ENCODE measurements around the gene PTCHD4.

The PTCHD4 gene

DNA sequence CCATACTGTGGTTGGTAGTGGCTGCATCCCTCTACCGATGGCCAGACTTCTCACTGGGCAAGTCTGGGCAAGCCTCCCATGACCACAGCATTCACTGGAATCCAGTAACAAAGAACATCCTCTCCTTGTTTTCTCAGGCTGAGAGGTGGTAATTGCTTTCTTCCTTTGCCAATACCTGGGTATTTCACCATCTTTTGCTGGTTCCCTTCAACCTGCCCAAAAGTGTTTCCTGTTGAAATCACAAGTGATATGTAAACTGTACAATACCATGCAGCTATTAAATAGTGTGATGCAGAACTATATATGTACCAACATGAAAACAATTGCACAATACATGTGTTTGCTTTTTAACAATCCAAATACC, at the start of gene PTCHD4:
PTCHD4 (minus strand) TSS at position 55 of the 364 bp plus-strand sequence. CDS start 42,240 bp downstream, outside the sequence.
- TF ChIP-seq, protein P1, sequence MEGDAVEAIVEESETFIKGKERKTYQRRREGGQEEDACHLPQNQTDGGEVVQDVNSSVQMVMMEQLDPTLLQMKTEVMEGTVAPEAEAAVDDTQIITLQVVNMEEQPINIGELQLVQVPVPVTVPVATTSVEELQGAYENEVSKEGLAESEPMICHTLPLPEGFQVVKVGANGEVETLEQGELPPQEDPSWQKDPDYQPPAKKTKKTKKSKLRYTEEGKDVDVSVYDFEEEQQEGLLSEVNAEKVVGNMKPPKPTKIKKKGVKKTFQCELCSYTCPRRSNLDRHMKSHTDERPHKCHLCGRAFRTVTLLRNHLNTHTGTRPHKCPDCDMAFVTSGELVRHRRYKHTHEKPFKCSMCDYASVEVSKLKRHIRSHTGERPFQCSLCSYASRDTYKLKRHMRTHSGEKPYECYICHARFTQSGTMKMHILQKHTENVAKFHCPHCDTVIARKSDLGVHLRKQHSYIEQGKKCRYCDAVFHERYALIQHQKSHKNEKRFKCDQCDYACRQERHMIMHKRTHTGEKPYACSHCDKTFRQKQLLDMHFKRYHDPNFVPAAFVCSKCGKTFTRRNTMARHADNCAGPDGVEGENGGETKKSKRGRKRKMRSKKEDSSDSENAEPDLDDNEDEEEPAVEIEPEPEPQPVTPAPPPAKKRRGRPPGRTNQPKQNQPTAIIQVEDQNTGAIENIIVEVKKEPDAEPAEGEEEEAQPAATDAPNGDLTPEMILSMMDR (conservative IDR thresholded peaks at IDR 0.05; ENCODE audit: low read depth), result no peak
- peak within 1 kb of the TSS; percentile 71; the same call in 1 of the 2 replicates for H3K27ac ChIP-seq
- CTCF ChIA-PET, result no interaction called here

DNA sequence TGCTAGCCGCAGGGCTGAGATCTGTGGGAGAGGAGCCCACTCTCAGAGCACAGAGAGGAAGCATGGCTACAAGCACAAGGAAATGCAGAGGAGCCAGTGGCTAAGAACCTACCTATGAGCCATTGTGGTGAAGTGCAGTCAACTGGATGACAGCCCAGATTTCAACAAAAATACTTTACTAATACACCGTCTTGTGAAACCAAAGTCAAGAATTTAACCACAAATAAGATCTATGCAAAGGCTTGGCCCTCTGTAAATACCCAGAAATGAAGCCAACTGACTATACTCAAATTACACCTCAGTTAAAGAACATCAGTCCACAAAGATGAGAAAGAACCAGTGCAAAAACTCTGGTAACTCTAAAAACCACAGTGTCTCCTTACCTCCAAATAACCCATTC, 40.1 kb upstream of the PTCHD4 start:
- peak; percentile 1 for DNase-seq (ENCODE audit: low spot score)
- peak overlapping the region; percentile 53 for H3K27ac ChIP-seq
- ChIA-PET CTCF (no interaction called here), POLR2A (ENCODE audit: low non-redundant PET) (no interaction called here)
- TF ChIP-seq, protein P1 (conservative IDR thresholded peaks at IDR 0.05; ENCODE audit: low read depth), result no peak

More for the DNA sequence above, at the start of gene PTCHD4:
- DNase-seq (ENCODE audit: low spot score), result peak; percentile 93
- POLR2A ChIA-PET (ENCODE audit: low non-redundant PET), result no interaction called here

- POLR2A ChIA-PET (ENCODE audit: low non-redundant PET), result no interaction called here
- DNase-seq (ENCODE audit: low spot score), result no peak
- CTCF ChIA-PET, result no interaction called here
- TF ChIP-seq, protein P1 (conservative IDR thresholded peaks at IDR 0.05; ENCODE audit: low read depth), result no peak
- peak overlapping the region; percentile 53 for H3K27ac ChIP-seq
Observed at GRCh38 chr6:48150701-48151100, 39.7 kb upstream of the PTCHD4 start.

DNA sequence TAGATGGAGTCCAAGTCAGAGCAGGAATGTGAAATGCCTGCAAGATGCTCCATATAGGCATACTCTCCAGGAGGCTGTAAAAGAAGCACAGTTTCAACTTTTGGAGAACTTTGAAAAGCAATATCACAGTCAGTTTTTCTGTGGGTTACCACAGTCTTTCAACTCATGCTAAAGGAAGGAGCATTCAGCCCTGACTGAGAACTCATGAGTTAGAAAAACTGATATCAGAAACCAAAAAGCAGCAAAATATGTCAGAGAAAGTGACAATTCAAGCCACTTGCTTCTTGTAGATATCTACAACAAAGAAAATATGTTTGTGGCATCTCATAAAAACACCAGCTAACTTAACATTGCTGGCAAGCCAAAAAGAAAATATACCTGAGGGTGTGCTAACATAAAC, 36.1 kb upstream of the PTCHD4 start:
- DNase-seq (ENCODE audit: low spot score), result no peak
- ChIA-PET CTCF (interaction anchor here (0.6 to 0.7 kb wide), 2 partner anchors 58 to 417 kb away, joined by 3 to 6 read pairs; no protein-coding TSS in a partner anchor), POLR2A (ENCODE audit: low non-redundant PET) (no interaction called here)
- H3K27ac ChIP-seq, result no peak overlapping the region
- TF ChIP-seq, protein P1 (conservative IDR thresholded peaks at IDR 0.05; ENCODE audit: low read depth), result no peak

DNA sequence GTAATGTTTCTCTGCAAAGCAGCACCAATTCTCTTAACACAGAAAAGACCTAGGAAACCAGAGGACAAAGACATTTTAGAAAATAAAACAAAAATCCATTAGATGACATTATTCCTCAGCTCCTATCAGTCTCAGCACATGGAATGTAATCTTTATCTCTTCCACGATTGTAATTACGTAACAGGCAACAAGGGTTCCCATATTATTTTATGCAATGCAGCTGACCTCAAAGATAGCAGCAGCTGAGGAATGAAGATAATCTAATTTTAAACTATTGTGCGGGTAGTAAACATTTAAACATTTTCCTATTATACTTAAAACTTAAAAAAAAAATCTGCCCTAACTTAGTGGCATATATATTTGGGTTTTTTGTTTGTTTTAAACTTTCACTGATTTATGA, 33.0 kb upstream of the PTCHD4 start:
- TF ChIP-seq, protein P1 (conservative IDR thresholded peaks at IDR 0.05; ENCODE audit: low read depth), result no peak
- POLR2A ChIA-PET (ENCODE audit: low non-redundant PET), result no interaction called here

GRCh38 chr6:48141975-48142374, 31.0 kb upstream of the PTCHD4 start:
- POLR2A ChIA-PET (ENCODE audit: low non-redundant PET), result no interaction called here

More for the DNA sequence above, 33.0 kb upstream of the PTCHD4 start:
- DNase-seq (ENCODE audit: low spot score), result no peak
- no peak overlapping the region for H3K27ac ChIP-seq
- CTCF ChIA-PET, result no interaction called here

More at GRCh38 chr6:48141975-48142374, 31.0 kb upstream of the PTCHD4 start:
- peak; percentile 8 for DNase-seq (ENCODE audit: low spot score)
- TF ChIP-seq, protein P1 (conservative IDR thresholded peaks at IDR 0.05; ENCODE audit: low read depth), result no peak
- no peak overlapping the region for H3K27ac ChIP-seq
- CTCF ChIA-PET, result no interaction called here
